Measurements from ENCODE around the gene ZIM2.
A peak's percentile ranks its signal among the peaks of the same experiment; 100 is the strongest.

DNA sequence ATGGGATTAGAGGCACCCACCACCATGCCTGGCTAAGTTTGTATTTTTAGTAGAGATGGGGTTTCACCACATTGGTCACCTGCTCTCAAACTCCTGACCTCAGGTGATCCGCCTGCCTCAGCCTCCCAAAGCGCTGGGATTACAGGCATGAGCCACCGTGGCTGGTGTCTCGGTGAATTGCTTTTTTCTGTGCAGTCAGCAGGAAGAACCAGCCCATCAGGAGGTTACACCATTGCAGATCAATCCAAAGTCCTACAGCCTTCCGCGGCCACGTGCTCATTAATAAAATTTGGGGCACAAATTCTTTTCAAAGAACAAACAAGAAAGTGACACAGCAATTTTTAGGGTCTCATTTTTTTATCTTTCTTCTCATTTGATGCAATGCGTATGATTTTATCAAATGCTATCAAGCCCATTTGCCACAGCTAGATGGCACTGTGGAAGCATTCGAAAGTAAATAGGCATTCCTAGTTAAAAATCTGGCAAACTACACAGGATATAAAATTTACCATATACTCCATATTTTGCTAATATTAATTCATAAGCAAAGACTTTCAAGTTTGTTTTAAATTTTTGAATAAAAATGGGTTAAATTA, 114.6 kb downstream of the ZIM2 start:
- TF ChIP-seq, protein P1, sequence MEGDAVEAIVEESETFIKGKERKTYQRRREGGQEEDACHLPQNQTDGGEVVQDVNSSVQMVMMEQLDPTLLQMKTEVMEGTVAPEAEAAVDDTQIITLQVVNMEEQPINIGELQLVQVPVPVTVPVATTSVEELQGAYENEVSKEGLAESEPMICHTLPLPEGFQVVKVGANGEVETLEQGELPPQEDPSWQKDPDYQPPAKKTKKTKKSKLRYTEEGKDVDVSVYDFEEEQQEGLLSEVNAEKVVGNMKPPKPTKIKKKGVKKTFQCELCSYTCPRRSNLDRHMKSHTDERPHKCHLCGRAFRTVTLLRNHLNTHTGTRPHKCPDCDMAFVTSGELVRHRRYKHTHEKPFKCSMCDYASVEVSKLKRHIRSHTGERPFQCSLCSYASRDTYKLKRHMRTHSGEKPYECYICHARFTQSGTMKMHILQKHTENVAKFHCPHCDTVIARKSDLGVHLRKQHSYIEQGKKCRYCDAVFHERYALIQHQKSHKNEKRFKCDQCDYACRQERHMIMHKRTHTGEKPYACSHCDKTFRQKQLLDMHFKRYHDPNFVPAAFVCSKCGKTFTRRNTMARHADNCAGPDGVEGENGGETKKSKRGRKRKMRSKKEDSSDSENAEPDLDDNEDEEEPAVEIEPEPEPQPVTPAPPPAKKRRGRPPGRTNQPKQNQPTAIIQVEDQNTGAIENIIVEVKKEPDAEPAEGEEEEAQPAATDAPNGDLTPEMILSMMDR (IDR thresholded peaks at IDR 0.05): peak; percentile 40 to 59 (median 55)
- no peak for TF ChIP-seq POLR2A (IDR thresholded peaks at IDR 0.05)

All from adrenal gland (tissue), 5 donors.